A549 (cell line): ENCODE measurements around the gene PAM16.

Source experiments
- CHD4 ChIP-seq: fragments of 200-600 bp; sonication (generic); IDR thresholded peaks from 2 replicates; pipeline ENCODE4 v1.6.1; 2016; ENCODE audit warnings: antibody characterized with exemption, mild to moderate bottlenecking, borderline replicate concordance
- CTCF ChIP-seq: fragments of >200 bp; sonication (Bioruptor Twin); formaldehyde crosslinking; IDR thresholded peaks from 3 replicates; pipeline ENCODE4 v1.5.1; 2016
- EHMT2 ChIP-seq: fragments of 200-600 bp; sonication (generic); IDR thresholded peaks from 2 replicates; pipeline ENCODE4 v1.6.1; 2016; ENCODE audit warnings: antibody characterized with exemption, low read depth, mild to moderate bottlenecking, moderate library complexity
- MAX ChIP-seq: IDR thresholded peaks from 2 replicates; pipeline ENCODE4 v1.6.1; 2012
- PHF8 ChIP-seq: fragments of 200-600 bp; sonication (generic); IDR thresholded peaks from 2 replicates; pipeline ENCODE4 v1.6.1; 2016; ENCODE audit warnings: low read depth, mild to moderate bottlenecking, antibody characterized with exemption, moderate library complexity, borderline replicate concordance
- POLR2A ChIP-seq: IDR thresholded peaks from 2 replicates; pipeline ENCODE4 v1.6.1; 2012; ENCODE audit warnings: mild to moderate bottlenecking, low read length
- REST ChIP-seq: fragments of 200-600 bp; sonication (generic); IDR thresholded peaks from 2 replicates; pipeline ENCODE4 v1.6.1; 2016; ENCODE audit warnings: antibody characterized with exemption, mild to moderate bottlenecking, moderate library complexity
- RNF2 ChIP-seq: fragments of 200-600 bp; sonication (generic); IDR thresholded peaks from 2 replicates; pipeline ENCODE4 v1.6.1; 2016; ENCODE audit warnings: low read depth, mild to moderate bottlenecking, antibody characterized with exemption, moderate library complexity, borderline replicate concordance

- no peak for TF ChIP-seq EHMT2
- no peak for TF ChIP-seq POLR2A
- no peak for TF ChIP-seq CTCF
- TF ChIP-seq MAX: no peak
- no peak for TF ChIP-seq CHD4
- no peak for TF ChIP-seq RNF2
- no peak for TF ChIP-seq REST
- TF ChIP-seq PHF8: no peak
Measured at GRCh38 chr16:4365014-4365406, 13.9 kb upstream of the PAM16 start.
